ENCODE data around the gene TP53. TPM values are rescaled to one million over a fixed set of nuclear protein-coding genes. Genes with fewer than 3 reads are reported as not detected.

Gene TP53
- total and polyA plus RNA-seq, 2 donors from 2014 or later, result 14.8 to 66.9 TPM

GRCh38 chr17:7702776-7703175 is 15.5 kb upstream of the TP53 start:
- DNase-seq (no peak), FAIRE-seq (no peak)
- TF ChIP-seq CTCF (IDR thresholded peaks at IDR 0.05; ENCODE audit: borderline replicate concordance, extremely low read depth, insufficient read depth), result no peak
- Histone ChIP-seq H3K27me3 (ENCODE audit: control insufficient read depth, insufficient read depth, low read length) (no peaks in the 10 kb centered on the region), H3K4me1 (ENCODE audit: control insufficient read depth in 2 of 3, insufficient read depth in 2 of 3, low read depth in 1 of 3, low read length in 3 of 3) (peaks cover 0 to 4% (median 0%) of the 10 kb centered on the region in 3 donors), H3K27ac (ENCODE audit: low read depth in 2 of 2, low read length in 2 of 2) (no peak overlapping the region), H3K36me3 (ENCODE audit: control insufficient read depth in 2 of 3, insufficient read depth in 3 of 3, low read length in 3 of 3) (peaks cover 0 to 11% (median 0%) of the 10 kb centered on the region in 3 donors), H3K4me3 (ENCODE audit: low read length in 3 of 3) (no peak overlapping the region), H3K9me3 (ENCODE audit: control insufficient read depth in 2 of 3, insufficient read depth in 1 of 3, low read length in 3 of 3) (no peaks in the 10 kb centered on the region), H3K9ac (ENCODE audit: low read length in 3 of 3) (no peak overlapping the region)
- intact Hi-C loops (cut with DNase I), result no loop called here

DNA sequence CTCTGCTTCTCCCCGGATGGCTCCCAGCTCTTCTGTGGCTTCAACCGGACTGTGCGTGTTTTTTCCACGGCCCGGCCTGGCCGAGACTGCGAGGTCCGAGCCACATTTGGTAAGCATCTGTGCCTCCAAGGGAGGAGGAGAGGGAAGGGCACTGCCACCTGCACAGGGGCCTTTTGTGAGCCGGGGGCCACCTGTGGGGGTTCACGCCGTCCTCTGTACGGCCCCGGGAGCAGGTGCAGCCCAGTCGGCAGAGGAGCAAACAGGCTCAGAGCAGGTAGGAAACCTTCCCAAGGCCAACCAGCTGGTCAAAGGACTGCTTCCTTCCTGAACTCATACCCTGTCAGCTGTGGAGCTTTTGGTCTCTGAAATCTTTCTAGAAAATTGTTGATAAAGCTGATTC is 14.4 kb upstream of the TP53 start:
- DNase-seq, result no peak
- no peaks in the 10 kb centered on the region for H3K27me3 ChIP-seq (ENCODE audit: control insufficient read depth, insufficient read depth, low read length)
- intact Hi-C loops (cut with DNase I), result no loop called here

GRCh38 chr17:7700510-7700909 is 13.2 kb upstream of the TP53 start:
- Histone ChIP-seq H3K9ac (ENCODE audit: low read length in 3 of 3) (no peak overlapping the region), H3K27me3 (ENCODE audit: control insufficient read depth, insufficient read depth, low read length) (no peaks in the 10 kb centered on the region), H3K4me1 (ENCODE audit: control insufficient read depth in 2 of 3, insufficient read depth in 2 of 3, low read depth in 1 of 3, low read length in 3 of 3) (peaks cover 0 to 4% (median 0%) of the 10 kb centered on the region in 3 donors), H3K36me3 (ENCODE audit: control insufficient read depth in 2 of 3, insufficient read depth in 3 of 3, low read length in 3 of 3) (peaks cover 0 to 11% (median 2%) of the 10 kb centered on the region in 3 donors), H3K9me3 (ENCODE audit: control insufficient read depth in 2 of 3, insufficient read depth in 1 of 3, low read length in 3 of 3) (no peaks in the 10 kb centered on the region), H3K27ac (ENCODE audit: low read depth in 2 of 2, low read length in 2 of 2) (no peak overlapping the region), H3K4me3 (ENCODE audit: low read length in 3 of 3) (no peak overlapping the region)
- no peak for FAIRE-seq
- no peak for DNase-seq
- intact Hi-C loops (cut with DNase I), result no loop called here
- TF ChIP-seq CTCF (IDR thresholded peaks at IDR 0.05; ENCODE audit: borderline replicate concordance, extremely low read depth, insufficient read depth), result no peak

More for the DNA sequence above, 14.4 kb upstream of the TP53 start:
- Histone ChIP-seq H3K9ac (ENCODE audit: low read length in 3 of 3) (no peak overlapping the region), H3K4me1 (ENCODE audit: control insufficient read depth in 2 of 3, insufficient read depth in 2 of 3, low read depth in 1 of 3, low read length in 3 of 3) (peaks cover 0 to 4% (median 0%) of the 10 kb centered on the region in 3 donors), H3K4me3 (ENCODE audit: low read length in 3 of 3) (no peak overlapping the region), H3K36me3 (ENCODE audit: control insufficient read depth in 2 of 3, insufficient read depth in 3 of 3, low read length in 3 of 3) (peaks cover 0 to 11% (median 0%) of the 10 kb centered on the region in 3 donors), H3K27ac (ENCODE audit: low read depth in 2 of 2, low read length in 2 of 2) (no peak overlapping the region), H3K9me3 (ENCODE audit: control insufficient read depth in 2 of 3, insufficient read depth in 1 of 3, low read length in 3 of 3) (no peaks in the 10 kb centered on the region)
- no peak for TF ChIP-seq CTCF (IDR thresholded peaks at IDR 0.05; ENCODE audit: borderline replicate concordance, extremely low read depth, insufficient read depth)
- no peak for FAIRE-seq

All from kidney (tissue), 14 donors.